Dendritic cell treated with granulocyte-macrophage colony-stimulating factor and Interleukin-4, amounts not matched to agents 40 ng/mL and 50 ng/mL, for 4 days (primary cell): ENCODE results near the gene SULF2.

Source experiments
- H3K27ac Mint-ChIP-seq: one replicate; pipeline ENCODE4 v1.8.0; 2022; ENCODE audit warnings: mild to moderate bottlenecking, mixed read lengths
- H3K27me3 Mint-ChIP-seq: one replicate; pipeline ENCODE4 v1.8.0; 2022; ENCODE audit warnings: mild to moderate bottlenecking, mixed read lengths
- H3K36me3 Mint-ChIP-seq: one replicate; pipeline ENCODE4 v1.8.0; 2022; ENCODE audit warnings: low read depth, mixed read lengths
- H3K4me1 Mint-ChIP-seq: one replicate; pipeline ENCODE4 v1.8.0; 2022; ENCODE audit warnings: low read depth, mixed read lengths
- H3K4me3 Mint-ChIP-seq: one replicate; pipeline ENCODE4 v1.8.0; 2022; ENCODE audit warnings: mild to moderate bottlenecking, moderate library complexity, mixed read lengths
- H3K9me3 Mint-ChIP-seq: one replicate; pipeline ENCODE4 v1.8.0; 2022; ENCODE audit warnings: mixed read lengths
- intact Hi-C: fragments of 100-400 bp; cut with micrococcal nuclease; formaldehyde crosslinking; loops from one replicate; pipeline ENCODE4 v1.15.0; 2022

SULF2 gene

DNA sequence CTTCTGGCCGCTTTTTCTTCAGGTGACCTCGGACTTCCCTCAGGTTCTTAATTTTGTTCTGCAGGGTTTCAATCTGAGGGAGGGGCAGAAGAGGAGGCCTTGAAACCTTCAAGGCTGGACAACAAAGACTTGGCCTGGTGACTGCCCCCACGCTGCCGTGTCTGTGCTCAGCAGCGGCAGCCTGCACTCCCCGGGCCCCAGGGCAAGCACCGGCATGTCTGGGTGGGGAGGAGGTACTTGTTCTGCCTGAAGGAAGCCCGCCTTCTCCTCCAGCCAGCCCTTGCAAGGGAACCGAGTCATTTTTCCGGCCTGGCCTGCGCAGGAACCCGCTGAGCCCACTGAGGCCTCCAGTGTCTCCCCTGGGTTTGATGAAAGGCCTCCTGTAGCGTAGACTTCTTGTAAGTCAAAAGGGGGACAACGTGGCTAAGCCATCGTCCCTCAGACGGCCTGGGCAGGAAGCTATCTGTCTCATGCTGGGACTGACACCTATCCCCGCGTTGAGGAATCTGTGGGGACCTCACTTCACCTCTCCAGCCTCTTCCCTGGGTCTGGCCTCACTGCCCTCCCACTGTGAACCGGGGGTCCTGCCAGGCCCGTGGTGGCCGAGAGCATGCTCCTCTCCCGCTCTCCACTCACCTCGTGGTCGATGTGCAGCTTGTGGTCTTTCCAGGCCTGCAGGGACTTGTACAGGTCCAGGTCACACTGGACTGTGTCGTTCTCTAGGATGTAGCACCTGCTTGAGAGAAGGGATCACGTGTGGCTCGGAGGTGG, 119.9 kb downstream of the SULF2 start:
- H3K36me3 Mint-ChIP-seq = peaks cover 100% of the 10 kb centered on the region
- no peaks in the 10 kb centered on the region for H3K27me3 Mint-ChIP-seq
- H3K4me3 Mint-ChIP-seq = no peak overlapping the region
- peaks cover 34% of the 10 kb centered on the region for H3K4me1 Mint-ChIP-seq
- intact Hi-C loops = no loop called here
- peak overlapping the region; percentile 43 for H3K27ac Mint-ChIP-seq
- H3K9me3 Mint-ChIP-seq = no peaks in the 10 kb centered on the region

DNA sequence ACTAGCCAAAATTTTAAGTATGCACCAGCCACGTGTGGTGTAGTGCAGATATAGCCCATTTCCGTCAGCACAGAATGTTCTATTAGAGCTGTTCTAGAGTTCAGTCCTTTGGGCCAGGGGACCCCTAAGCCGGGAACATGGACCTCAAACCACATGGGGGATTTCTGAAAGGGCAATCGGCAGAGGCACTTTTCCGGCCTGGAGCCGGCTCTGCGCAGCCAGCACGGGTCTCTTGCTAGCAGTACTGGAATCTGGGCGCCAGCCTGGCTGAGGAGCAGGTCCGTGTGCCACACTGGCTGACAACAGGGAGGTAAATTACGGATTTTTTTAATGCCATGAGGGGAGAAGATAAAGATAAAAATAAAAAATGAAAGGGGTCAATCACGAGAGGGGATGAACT, 120.5 kb downstream of the SULF2 start:
- Mint-ChIP-seq H3K9me3 (no peaks in the 10 kb centered on the region), H3K4me3 (no peak overlapping the region), H3K27me3 (no peaks in the 10 kb centered on the region), H3K36me3 (peaks cover 100% of the 10 kb centered on the region), H3K4me1 (peaks cover 39% of the 10 kb centered on the region), H3K27ac (peak overlapping the region; percentile 41)
- intact Hi-C loops = loop anchor here (5.0 kb wide), 1 partner anchor 958 kb away; no protein-coding TSS in a partner anchor

DNA sequence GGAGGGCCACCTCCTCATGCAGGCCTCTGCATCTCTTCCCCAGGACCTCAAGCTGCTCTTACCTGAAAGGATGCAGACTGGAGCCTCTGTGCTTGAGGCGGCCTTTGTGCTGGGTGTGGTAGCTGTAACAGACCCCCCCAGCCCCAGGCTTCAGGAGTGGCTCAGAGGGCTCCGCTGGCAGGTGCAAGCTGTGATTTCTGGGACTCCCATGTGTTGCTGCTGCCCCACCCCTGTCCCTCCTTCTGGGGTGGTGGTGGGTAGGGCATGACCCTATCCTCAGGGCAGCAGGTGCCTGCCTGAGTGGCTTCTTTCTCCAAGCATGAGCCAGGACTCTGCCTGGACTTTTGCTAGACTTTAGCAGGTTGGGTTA, 121.2 kb downstream of the SULF2 start:
- Mint-ChIP-seq H3K27ac (peak overlapping the region; percentile 31), H3K9me3 (no peaks in the 10 kb centered on the region), H3K4me3 (no peak overlapping the region), H3K27me3 (no peaks in the 10 kb centered on the region), H3K4me1 (peaks cover 42% of the 10 kb centered on the region), H3K36me3 (peaks cover 100% of the 10 kb centered on the region)
- intact Hi-C loops = loop anchor here (5.0 kb wide), 1 partner anchor 958 kb away; no protein-coding TSS in a partner anchor

DNA sequence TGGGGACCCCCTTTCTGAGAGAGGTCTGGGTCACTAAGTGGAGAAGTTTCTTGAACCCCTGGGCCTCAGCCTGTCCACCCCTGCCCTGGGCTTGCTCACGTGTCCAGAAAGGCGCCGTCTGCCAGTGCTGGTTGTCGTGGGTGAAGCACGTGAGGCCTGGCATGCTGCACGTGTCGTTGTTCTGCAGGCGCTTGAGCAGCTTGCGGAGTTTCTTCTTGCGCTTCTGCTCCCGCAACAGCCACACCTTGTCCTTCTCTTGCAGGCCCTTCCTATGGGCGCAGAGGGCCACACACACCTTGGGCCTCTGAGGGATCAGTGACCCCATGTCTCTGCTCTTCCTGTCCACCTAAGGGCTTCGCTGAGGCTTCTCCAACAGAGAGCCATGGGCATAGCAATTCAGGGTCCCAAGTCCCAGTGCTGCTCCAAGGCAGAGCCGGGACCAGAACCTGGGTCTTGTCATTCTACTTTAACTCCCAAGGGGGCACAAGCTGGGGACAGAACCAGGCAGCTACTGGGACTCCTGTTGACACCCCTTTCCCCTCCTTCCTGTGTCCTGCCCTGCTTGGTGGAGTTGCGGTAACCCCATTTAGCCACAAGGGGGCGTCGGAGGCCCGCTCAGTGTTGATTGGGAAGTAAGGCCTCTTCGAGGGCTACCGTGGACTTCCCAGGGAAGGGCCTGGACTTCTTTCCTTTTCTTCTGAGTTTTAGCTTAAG, 121.8 kb downstream of the SULF2 start:
- H3K9me3 Mint-ChIP-seq = no peaks in the 10 kb centered on the region
- intact Hi-C loops = loop anchor here (5.0 kb wide), 1 partner anchor 959 kb away; no protein-coding TSS in a partner anchor
- peak overlapping the region; percentile 31 for H3K27ac Mint-ChIP-seq
- no peak overlapping the region for H3K4me3 Mint-ChIP-seq
- peaks cover 37% of the 10 kb centered on the region for H3K4me1 Mint-ChIP-seq
- H3K27me3 Mint-ChIP-seq = no peaks in the 10 kb centered on the region
- H3K36me3 Mint-ChIP-seq = peaks cover 100% of the 10 kb centered on the region

DNA sequence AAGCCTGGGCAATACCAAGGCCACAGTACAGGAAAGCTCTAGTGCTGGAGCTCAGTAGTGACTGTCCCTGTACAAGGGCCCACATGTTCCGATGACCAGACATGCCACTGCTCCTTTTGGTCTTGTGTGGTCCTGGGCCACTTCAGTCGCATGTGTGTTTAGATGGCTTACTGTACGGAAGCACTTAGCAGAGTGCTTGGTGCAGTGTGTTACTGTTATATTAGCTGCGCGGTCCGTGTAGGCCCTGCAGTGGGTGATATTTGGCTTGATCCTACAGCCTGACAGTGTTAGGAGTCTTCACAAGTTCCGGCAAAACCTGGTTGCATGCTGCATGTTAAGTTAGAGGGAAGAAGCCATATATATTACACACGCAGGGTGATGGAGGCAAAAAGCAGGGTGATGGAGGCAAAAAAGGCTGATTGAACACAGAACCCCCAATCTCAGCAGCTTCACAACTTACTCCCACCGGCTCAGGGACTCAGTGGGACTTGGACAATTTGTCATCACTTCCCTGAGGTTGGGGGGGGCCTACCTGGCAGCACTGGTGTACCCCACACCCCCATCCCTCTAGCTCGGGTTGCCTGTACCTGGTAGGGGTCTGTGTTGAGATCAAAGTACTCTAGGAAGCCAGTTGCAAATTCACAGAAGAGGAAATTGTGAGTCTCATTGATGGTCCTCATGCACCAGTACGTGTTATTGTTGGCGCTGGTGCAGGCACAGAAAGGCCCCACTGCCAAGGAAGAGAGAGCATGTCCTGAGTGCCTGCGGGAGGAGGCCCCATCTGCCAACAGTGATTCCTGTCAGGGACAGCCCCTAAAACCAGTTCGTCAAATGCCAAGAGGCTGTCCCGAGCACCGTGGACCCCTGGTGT, 122.6 kb downstream of the SULF2 start:
- no peak overlapping the region for H3K27ac Mint-ChIP-seq

DNA sequence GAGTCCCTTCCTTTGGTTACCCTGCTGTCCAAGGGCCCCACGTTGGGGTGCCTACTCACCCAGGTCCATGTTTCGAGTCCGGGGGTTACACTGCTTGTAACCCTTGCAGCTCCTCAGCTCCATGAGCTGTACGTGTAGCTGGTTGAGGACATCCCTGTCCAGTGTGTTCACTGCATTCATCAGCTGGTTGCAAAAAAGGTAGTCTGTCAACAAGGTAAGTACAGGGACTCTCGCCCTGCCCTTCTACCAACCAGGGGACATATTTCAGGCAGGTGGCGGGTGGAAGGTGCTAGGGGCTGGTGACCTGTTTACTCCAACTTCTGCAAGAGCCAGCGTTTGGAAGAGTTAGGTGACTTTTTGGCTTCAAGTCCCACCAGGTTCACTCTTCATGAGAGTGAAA, 123.6 kb downstream of the SULF2 start:
- intact Hi-C loops = loop anchor here (5.0 kb wide), 1 partner anchor 961 kb away; no protein-coding TSS in a partner anchor
- H3K4me3 Mint-ChIP-seq = no peak overlapping the region
- no peaks in the 10 kb centered on the region for H3K27me3 Mint-ChIP-seq
- no peaks in the 10 kb centered on the region for H3K9me3 Mint-ChIP-seq
- peaks cover 45% of the 10 kb centered on the region for H3K4me1 Mint-ChIP-seq
- no peak overlapping the region for H3K27ac Mint-ChIP-seq
- H3K36me3 Mint-ChIP-seq = peaks cover 100% of the 10 kb centered on the region

More for the DNA sequence above, 122.6 kb downstream of the SULF2 start:
- intact Hi-C loops = loop anchor here (5.0 kb wide), 1 partner anchor 960 kb away; no protein-coding TSS in a partner anchor
- H3K4me1 Mint-ChIP-seq = peaks cover 45% of the 10 kb centered on the region
- H3K9me3 Mint-ChIP-seq = no peaks in the 10 kb centered on the region
- H3K4me3 Mint-ChIP-seq = no peak overlapping the region
- no peaks in the 10 kb centered on the region for H3K27me3 Mint-ChIP-seq
- H3K36me3 Mint-ChIP-seq = peaks cover 100% of the 10 kb centered on the region

GRCh38 chr20:47660983-47661700, 124.1 kb downstream of the SULF2 start:
- Mint-ChIP-seq H3K4me3 (no peak overlapping the region), H3K9me3 (no peaks in the 10 kb centered on the region), H3K36me3 (peaks cover 99% of the 10 kb centered on the region), H3K4me1 (peaks cover 43% of the 10 kb centered on the region), H3K27me3 (no peaks in the 10 kb centered on the region), H3K27ac (no peak overlapping the region)
- intact Hi-C loops = loop anchor here (5.0 kb wide), 1 partner anchor 961 kb away; no protein-coding TSS in a partner anchor

- H3K36me3 Mint-ChIP-seq = peaks cover 99% of the 10 kb centered on the region
Observed at GRCh38 chr20:47660602-47660905, 124.7 kb downstream of the SULF2 start.

DNA sequence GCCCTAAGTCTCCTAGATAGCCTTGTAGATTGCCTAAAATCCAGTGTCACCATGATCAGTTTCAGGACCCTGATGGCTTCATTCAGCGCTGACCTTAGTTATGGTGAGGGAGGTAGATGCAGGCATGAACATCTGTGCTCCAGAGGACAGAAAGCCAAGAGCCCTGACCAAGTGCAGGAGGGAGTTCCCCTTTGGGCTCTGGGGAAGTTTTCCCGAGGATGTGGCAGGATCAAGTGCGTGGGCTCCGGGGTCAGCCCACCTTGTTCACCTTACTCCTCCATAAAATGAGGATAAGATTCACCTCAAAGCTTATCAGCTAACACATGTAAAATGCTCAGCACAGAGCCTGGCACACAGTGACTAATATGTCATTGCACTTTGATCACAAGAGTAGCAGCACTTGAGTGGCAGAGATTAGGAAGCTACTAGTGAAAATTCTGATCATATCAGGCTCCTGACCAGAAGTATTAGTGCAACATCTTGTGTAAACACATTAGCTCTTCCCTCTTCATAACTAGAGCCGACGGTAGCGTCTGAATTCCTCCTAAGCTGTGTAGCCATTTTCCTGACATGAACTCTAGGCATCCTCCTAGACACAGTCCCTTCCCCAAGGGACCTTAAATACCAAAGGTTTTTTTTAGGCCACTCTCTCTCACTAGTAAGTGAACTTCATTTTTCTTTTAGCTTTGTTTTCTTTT, 125.2 kb downstream of the SULF2 start:
- Mint-ChIP-seq H3K4me1 (peaks cover 42% of the 10 kb centered on the region), H3K9me3 (no peaks in the 10 kb centered on the region), H3K36me3 (peaks cover 99% of the 10 kb centered on the region), H3K27ac (peak overlapping the region; percentile 32), H3K27me3 (no peaks in the 10 kb centered on the region), H3K4me3 (no peak overlapping the region)
- intact Hi-C loops = loop anchor here (5.0 kb wide), 1 partner anchor 962 kb away; no protein-coding TSS in a partner anchor

More at GRCh38 chr20:47660602-47660905, 124.7 kb downstream of the SULF2 start:
- Mint-ChIP-seq H3K9me3 (no peaks in the 10 kb centered on the region), H3K27ac (no peak overlapping the region), H3K4me1 (peaks cover 44% of the 10 kb centered on the region), H3K27me3 (no peaks in the 10 kb centered on the region), H3K4me3 (no peak overlapping the region)
- intact Hi-C loops = loop anchor here (5.0 kb wide), 1 partner anchor 962 kb away; no protein-coding TSS in a partner anchor

- peak overlapping the region; percentile 68 for H3K27ac Mint-ChIP-seq
- no peaks in the 10 kb centered on the region for H3K9me3 Mint-ChIP-seq
- peaks cover 26% of the 10 kb centered on the region for H3K4me1 Mint-ChIP-seq
- intact Hi-C loops = no loop called here
- peaks cover 96% of the 10 kb centered on the region for H3K36me3 Mint-ChIP-seq
- H3K4me3 Mint-ChIP-seq = no peak overlapping the region
- no peaks in the 10 kb centered on the region for H3K27me3 Mint-ChIP-seq
Observed at GRCh38 chr20:47656318-47656717, 129.0 kb downstream of the SULF2 start.

- intact Hi-C loops = no loop called here
- peaks cover 26% of the 10 kb centered on the region for H3K4me1 Mint-ChIP-seq
- no peaks in the 10 kb centered on the region for H3K27me3 Mint-ChIP-seq
- no peak overlapping the region for H3K4me3 Mint-ChIP-seq
- peak overlapping the region; percentile 68 for H3K27ac Mint-ChIP-seq
- no peaks in the 10 kb centered on the region for H3K9me3 Mint-ChIP-seq
- H3K36me3 Mint-ChIP-seq = peaks cover 96% of the 10 kb centered on the region
Observed at GRCh38 chr20:47655635-47656034, 129.6 kb downstream of the SULF2 start.

- Mint-ChIP-seq H3K27me3 (no peaks in the 10 kb centered on the region), H3K9me3 (no peaks in the 10 kb centered on the region), H3K36me3 (peaks cover 96% of the 10 kb centered on the region), H3K4me1 (peaks cover 22% of the 10 kb centered on the region), H3K27ac (no peak overlapping the region), H3K4me3 (no peak overlapping the region)
- intact Hi-C loops = no loop called here
Observed at GRCh38 chr20:47654370-47654769, 130.9 kb downstream of the SULF2 start.

- H3K4me3 Mint-ChIP-seq = no peak overlapping the region
- no peaks in the 10 kb centered on the region for H3K27me3 Mint-ChIP-seq
- H3K27ac Mint-ChIP-seq = no peak overlapping the region
- intact Hi-C loops = no loop called here
- no peaks in the 10 kb centered on the region for H3K9me3 Mint-ChIP-seq
- H3K36me3 Mint-ChIP-seq = peaks cover 96% of the 10 kb centered on the region
- H3K4me1 Mint-ChIP-seq = peaks cover 21% of the 10 kb centered on the region
Observed at GRCh38 chr20:47653869-47654268, 131.4 kb downstream of the SULF2 start.
